HG02588 (cell line): Measurements from ENCODE around the gene TMX3.

Source experiments
- ATAC-seq: cut with Tn5 transposase; IDR thresholded peaks from one replicate; pipeline ENCODE4 v1.9.1; 2021; ENCODE audit warnings: mild to moderate bottlenecking, moderate library complexity; ENCODE audit not compliant: unreplicated experiment

Gene TMX3

GRCh38 chr18:68713796-68714195 is 1.1 kb downstream of the TMX3 start:
- ATAC-seq, result no peak

DNA sequence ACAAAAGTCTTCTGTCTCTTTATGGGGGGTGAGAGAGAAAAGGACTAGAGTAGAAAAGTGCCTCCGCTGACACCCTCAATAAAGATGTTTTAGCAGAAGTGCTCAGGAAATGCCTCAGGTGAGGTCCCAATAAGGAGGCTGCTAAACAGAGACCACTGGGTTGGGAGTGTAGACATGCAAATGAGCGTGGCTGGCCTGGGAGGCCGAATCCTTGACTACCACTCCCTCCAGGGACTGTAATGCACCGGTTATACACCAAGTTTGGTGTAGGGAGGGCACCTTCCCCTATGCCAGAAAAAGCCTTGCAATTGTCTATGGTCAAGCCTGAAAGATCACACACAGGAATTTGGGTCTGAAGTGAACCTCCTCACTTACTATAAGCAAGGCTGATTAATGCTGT is 1.8 kb downstream of the TMX3 start:
- no peak for ATAC-seq

DNA sequence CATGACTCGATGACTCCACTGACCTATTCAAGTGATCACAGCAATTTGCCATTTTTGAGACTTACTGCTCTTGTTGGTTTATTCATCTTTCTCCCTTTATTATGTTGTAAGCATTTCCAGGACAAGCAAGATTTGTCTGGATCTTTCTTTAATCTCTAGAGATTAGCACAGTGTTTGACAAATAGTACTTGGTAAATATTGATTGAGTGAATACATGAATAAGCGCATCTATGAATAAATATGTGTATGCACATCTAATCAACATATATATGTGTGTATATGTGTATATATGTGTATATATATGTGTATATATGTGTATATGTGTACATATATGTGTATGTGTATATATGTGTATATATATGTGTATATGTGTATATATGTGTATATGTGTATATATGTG is 7.3 kb downstream of the TMX3 start:
- ATAC-seq, result no peak

DNA sequence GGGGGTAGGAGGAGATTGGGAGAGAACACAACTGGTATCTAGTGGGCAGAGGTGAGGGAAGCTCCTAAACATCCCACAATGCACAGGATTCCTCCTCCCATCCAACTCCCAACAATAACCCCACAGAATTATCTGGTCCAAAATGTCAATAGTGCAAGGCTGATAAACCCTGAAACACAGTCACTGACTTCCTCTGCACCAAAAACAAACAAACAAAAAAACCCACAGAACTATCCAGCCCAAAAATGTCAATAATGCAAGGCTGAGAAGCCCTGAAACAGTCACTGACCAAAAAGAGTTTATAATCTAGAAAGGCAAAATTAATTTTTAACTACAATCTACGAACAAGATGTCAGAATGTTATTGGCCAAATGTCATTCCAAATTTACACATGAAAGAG is 9.8 kb downstream of the TMX3 start:
- no peak for ATAC-seq

DNA sequence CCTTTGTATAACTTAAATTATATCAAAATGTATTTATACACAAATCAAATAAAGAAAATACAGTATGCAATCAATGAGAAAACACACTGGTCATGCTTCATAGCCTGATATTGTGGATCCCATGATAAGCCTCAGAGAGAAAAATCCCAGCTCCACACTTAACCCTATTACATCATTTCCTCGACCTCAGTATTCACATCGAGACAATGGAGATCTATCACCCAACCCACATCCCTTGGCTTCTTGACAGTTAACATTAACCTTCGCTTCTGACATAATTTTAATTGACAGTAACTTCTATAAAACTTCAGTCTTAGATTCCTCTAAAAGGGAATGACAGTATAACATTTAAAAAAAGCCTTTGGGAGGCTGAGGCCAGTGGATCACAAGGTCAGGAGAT is 11.6 kb downstream of the TMX3 start:
- no peak for ATAC-seq

DNA sequence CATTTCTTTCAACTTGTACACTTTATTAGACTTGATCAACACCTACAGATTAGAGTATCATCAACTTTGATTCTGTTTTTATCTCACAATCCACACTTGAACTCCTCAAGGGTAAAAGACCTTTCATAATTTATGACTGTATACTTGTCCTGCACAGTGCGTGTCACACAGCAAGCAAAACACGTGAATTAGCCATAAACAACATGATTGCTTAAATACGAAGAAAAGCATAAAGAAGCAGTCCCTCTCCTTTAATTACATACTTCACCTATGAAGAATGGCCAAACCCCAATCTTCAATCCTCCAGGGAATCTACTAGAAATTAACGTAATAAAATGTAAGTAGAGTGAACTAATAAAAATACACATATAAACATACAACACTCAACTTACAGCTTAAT is 13.6 kb downstream of the TMX3 start:
- no peak for ATAC-seq

DNA sequence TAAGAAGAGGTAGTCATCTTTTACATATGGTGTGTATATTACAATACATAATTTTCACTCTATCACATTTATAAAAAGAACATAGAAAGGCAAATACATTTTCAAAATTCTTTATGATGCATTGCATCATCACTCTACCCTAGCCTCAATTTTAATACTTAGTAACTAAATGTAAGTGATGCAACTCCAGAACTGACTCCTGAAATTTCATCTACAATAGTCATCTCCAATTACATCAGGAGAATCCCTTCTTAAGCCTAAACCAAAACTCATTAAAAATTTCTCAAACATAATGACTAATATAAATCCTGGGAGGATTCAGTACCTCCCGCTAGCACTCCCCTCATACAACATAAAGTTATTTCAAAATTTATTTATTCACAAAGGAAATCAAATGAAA is 15.9 kb downstream of the TMX3 start:
- no peak for ATAC-seq

- no peak for ATAC-seq
Observed at GRCh38 chr18:68696937-68697336, 18.0 kb downstream of the TMX3 start.

DNA sequence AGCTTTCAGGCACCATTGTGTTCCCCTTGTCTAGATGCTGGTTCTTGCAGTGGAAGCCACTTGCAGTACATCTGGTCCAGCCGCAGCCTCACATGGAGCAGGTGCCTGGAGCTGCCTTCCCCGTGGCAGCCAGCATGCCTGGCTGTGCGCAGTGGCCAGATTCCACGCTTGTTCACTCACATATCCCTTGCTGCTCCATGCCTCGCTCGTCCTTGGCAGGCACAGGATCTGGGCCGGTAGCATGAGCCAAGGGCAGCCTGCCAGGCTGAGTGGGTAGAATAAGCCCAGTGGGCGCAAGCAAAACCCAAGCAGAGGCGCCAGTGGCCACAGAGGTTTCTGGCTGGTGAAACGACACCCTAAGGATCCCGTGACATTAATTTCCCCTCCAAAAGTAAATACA is 20.6 kb downstream of the TMX3 start:
- no peak for ATAC-seq

- ATAC-seq, result no peak
Observed at GRCh38 chr18:68693091-68693815, 21.7 kb downstream of the TMX3 start.

- ATAC-seq, result no peak
Observed at GRCh38 chr18:68679528-68679927, 35.4 kb downstream of the TMX3 start.

DNA sequence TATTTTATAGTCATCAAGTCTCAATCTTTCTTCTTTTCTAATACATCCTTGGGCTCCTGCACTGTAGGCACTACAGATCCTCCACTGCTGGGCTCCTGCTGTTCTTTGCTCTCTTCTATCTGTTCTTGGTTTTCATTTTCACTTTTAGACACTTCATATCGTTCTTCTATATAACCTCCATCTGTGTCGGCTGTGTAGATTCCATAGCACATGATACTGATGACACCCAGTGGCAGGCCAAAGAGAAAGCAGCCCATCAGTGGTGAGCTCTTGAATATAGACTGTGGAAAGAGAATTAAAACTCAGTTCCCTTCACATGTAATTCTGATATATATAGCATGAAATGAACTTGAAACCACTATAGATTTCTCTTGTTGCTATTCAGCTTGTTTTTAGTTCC is 38.0 kb downstream of the TMX3 start:
- ATAC-seq, result peak; percentile 96

- no peak for ATAC-seq
Observed at GRCh38 chr18:68667121-68667520, 47.8 kb downstream of the TMX3 start.

DNA sequence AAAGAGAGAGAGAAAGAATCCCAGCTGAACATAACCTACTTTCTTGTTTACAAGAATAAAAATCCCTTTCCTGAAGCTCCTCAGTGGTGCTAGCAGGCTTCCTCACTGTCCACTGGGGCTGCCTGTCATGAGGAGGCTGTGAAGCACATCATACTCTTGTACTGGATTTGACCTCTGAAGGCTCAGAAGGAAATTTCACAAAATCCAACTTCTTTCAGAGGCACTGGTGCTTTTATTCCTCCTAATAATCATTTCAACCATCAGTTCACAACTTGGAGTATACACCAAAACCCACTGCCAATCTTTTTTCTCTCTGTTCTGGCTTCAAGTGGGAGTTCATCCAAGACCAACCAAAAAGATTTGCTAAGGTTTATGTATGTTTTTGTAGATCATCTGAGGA is 48.5 kb downstream of the TMX3 start:
- ATAC-seq, result no peak

DNA sequence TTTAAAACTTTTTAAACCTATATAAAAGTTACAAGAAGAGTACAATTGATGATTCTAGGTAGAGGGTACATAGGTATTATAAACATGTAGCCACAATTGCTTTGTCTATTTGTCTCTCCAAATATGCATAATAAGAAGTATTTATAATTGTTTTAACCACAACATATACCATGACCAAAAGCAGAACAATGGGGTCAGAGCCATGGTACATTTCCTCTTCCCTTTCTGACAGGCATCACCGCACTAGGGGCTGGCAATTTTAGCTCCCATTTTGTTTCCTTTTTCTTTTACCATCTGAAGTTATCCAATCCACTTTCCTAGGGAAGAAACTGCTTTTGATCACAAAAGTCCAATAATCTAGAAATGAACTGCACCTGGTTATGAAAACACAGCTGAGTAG is 49.3 kb downstream of the TMX3 start:
- no peak for ATAC-seq

DNA sequence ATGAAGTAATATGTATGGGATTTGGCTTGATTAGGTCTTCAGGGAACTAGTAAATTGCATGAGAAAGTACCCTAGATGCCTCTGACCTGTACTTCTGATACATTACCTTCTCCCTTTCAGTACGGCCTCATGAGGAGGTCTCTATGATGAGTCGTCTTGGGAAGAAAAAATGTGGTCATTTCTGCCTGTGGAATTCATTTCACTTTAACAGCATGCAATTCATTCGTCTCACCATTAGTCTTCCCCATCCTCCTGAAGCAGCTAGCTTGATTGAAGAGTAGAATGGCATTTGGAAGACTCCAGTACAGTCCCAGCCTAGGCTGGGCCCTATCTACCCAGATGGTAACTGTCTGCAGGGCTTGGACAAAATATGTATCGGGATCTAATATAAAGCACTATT is 52.2 kb downstream of the TMX3 start:
- ATAC-seq, result no peak

DNA sequence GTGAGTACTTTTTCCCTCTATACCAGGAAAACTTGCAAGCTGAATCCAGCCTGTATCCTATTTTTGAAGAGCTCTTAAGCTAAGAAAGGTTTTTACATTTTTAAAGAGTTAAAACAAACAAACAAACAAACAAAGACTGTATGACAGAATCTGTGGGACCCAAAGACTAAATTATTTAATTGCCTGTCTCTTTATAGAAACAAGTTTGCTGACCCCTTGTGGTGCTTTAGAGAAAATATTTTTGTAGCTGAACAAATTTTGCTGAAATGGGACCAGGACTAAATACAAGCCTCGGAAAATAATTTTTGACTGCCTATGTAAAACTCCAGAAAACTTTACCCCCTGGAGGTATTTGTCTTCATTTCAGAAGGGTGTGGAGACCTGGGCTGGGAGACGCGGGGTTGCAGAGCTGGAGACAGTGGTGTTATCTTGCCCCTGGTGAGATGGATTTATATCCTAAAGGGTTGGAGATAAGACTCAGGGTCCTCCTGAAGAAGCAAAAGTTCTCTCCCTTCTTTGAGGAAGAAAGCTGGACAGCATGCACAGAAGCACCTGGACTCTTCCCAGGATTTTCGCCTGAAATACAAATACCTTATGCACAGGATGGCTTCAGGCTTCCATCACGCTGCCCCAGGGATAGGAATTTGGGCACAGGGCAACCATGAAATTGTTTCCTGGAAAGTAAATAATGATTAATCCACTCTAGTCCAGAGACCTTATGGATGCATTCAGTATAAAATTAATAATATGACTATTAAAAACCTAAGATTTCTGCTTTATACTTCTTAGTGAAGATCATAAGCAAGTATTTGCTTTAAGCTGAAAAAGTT is 54.3 kb downstream of the TMX3 start:
- no peak for ATAC-seq

DNA sequence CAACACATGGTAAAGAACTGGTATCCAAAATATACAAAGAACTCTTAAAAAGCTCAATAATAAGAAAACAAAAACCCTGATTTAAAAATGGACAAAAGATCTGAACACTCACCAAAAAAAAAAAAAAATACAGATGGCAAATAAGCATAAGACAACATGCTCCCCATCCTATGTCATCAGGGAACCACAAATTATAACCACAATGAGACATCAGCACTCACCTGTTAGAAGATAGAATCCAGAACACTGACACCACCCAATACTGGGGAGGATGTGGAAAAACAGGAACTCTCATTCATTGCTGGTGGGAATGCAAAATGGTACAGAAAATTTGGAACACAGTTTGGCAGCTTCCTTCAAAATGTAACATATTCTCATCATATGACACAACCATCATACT is 66.7 kb downstream of the TMX3 start:
- no peak for ATAC-seq

GRCh38 chr18:68642003-68642402 is 72.9 kb downstream of the TMX3 start:
- ATAC-seq, result peak; percentile 92

DNA sequence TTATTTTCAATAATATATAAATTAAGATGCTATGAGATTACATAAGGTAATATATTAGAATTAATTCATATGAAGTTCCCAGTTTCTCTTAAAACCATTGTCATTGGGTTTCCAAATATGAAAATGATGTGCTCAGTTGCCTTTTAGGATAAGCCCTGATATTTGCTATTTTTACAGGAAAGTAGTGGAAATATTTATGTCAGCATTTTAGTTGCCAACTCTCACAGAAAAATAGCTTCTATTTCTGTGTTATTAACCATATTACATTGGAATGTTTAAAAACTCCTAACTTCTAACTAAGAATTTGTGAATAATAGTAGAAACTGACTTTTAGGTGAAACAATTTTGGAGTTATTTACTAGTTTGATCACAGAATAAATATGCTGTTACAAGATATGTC is 74.0 kb downstream of the TMX3 start:
- no peak for ATAC-seq

DNA sequence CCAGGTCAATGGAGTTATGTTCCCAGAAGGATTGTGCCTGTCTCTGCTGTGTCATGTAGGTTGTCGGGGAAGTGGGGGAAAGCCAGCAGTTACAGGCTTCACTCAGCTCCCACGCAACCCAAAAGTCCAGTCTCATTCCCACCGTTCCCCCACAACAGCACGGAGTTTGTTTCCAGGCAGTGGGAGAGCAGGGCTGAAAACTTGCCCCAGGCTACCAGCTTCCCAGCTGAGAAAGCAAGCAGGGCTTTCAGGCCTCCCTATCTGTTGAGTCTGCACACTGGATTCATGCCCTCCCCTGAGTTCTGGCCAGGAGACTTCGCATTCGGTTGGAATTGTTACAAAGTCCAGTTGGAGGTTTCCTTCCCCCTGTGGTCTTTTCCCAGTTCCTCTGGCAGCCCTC is 76.3 kb downstream of the TMX3 start:
- ATAC-seq, result no peak

DNA sequence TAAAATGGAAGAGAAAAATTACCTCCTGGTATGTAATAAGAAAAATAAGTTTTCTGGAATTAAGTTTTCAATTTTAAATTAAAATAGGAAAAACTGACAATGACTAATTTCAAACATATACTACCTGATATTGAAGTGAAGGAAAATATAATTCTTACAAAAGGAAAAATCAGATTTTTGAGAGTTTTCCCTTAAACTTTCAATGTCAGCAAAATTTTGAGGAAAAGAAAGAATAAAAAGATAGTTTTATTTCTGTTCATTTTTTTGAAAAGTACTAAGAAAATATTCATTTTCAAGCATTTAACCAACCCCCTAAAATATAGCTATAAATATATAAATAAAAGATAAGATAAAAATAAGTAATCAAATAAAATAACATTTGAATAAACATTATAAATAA is 87.1 kb downstream of the TMX3 start:
- no peak for ATAC-seq
